ENCODE results near the gene RPSA.
"Not testable (repeated sequence)": the region's sequence is repeated elsewhere in the genome, so short reads cannot be mapped to it uniquely, and the experiment has no call there.

RPSA gene

DNA sequence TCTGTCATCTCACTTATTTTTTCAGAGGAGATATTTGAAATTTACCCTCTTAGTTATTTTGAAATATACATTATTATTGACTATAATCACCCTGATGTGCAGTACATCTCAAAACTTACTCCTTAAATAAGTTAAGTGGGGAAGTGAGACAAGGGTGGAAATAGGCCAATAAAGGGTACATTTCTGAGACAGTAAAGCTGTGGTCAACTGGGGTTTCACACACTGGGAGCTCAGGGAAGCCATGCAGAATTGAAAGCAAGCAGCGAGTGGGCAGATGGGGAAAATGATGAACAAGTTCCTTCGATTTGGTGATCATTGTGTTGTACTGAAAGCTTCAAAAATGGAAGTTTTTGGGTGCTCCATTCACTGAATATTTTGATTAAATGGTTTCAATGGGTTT, 39.4 kb downstream of the RPSA start:
- DNase-seq (ENCODE audit: low spot score), result no peak
- TF ChIP-seq, protein P1, sequence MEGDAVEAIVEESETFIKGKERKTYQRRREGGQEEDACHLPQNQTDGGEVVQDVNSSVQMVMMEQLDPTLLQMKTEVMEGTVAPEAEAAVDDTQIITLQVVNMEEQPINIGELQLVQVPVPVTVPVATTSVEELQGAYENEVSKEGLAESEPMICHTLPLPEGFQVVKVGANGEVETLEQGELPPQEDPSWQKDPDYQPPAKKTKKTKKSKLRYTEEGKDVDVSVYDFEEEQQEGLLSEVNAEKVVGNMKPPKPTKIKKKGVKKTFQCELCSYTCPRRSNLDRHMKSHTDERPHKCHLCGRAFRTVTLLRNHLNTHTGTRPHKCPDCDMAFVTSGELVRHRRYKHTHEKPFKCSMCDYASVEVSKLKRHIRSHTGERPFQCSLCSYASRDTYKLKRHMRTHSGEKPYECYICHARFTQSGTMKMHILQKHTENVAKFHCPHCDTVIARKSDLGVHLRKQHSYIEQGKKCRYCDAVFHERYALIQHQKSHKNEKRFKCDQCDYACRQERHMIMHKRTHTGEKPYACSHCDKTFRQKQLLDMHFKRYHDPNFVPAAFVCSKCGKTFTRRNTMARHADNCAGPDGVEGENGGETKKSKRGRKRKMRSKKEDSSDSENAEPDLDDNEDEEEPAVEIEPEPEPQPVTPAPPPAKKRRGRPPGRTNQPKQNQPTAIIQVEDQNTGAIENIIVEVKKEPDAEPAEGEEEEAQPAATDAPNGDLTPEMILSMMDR (IDR thresholded peaks at IDR 0.05; ENCODE audit: extremely low read depth, insufficient read depth, missing control alignments), result no peak
- in situ Hi-C loops (cut with MboI; ENCODE audit: low pct_unique_long_range_greater_than_20kb, low sequenced_read_pairs, unreplicated experiment), result no loop called here

DNA sequence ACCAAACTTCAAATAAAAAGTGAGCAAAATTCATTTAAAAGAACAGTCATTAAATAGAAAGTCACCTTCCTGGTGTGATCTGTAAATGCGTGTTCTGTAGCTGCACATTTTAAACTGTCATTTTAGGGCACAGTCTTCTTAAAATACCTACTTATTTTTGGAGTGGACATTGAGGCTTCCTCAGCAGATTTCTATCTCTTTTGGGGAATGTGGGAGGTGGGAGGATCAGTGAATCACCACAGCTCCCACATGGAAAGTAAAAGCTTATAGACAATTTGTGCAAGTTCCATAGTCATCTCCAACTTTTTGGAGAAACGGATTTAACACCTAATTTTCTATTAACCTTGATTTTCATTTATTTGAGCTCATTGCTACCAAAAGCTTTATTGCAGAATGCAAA, 39.9 kb downstream of the RPSA start:
- no peak for DNase-seq (ENCODE audit: low spot score)
- TF ChIP-seq, protein P1 (IDR thresholded peaks at IDR 0.05; ENCODE audit: extremely low read depth, insufficient read depth, missing control alignments), result no peak
- in situ Hi-C loops (cut with MboI; ENCODE audit: low pct_unique_long_range_greater_than_20kb, low sequenced_read_pairs, unreplicated experiment), result no loop called here

DNA sequence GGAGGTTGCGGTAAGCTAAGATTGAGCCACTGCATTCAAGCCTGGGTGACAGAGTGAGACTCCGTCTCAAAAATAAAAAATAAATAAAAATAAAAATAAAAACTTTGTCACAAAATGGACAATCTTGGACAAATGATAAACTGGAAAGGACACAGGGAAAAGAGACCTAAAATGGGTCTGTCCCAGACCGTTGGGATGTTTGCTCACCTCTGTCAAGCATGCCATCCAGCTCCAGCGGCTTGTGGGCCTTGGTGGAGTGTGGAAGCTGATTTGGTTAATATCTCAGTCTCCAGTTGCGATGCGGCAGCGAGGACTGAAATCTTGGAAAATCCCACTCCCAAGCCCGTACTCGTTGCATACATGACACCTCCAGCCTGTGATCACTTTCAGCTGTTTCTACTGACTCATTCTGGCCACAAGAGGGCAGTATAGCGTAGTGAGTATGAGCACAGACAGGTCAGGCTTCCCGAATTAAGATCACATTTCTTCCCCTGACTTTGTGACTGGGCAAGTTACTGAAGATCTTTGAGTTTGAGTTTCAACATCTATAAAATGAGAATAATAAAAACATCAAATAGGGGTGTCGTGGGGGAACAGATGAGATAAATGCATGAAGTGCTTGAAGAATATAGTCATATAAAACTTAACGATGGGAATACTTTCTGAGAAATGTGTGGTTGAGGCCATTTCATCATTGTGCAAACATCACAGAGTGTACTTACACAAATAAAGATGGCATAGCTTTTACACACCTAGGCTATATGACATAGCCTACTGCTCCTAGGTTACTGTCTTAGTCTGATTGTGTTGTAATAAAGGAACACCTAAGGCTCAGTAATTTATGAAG, 41.3 kb downstream of the RPSA start:
- in situ Hi-C loops (cut with MboI; ENCODE audit: low pct_unique_long_range_greater_than_20kb, low sequenced_read_pairs, unreplicated experiment), result no loop called here
- peak; percentile 80 for DNase-seq (ENCODE audit: low spot score)
- TF ChIP-seq, protein P1 (IDR thresholded peaks at IDR 0.05; ENCODE audit: extremely low read depth, insufficient read depth, missing control alignments), result peak; percentile 90

DNA sequence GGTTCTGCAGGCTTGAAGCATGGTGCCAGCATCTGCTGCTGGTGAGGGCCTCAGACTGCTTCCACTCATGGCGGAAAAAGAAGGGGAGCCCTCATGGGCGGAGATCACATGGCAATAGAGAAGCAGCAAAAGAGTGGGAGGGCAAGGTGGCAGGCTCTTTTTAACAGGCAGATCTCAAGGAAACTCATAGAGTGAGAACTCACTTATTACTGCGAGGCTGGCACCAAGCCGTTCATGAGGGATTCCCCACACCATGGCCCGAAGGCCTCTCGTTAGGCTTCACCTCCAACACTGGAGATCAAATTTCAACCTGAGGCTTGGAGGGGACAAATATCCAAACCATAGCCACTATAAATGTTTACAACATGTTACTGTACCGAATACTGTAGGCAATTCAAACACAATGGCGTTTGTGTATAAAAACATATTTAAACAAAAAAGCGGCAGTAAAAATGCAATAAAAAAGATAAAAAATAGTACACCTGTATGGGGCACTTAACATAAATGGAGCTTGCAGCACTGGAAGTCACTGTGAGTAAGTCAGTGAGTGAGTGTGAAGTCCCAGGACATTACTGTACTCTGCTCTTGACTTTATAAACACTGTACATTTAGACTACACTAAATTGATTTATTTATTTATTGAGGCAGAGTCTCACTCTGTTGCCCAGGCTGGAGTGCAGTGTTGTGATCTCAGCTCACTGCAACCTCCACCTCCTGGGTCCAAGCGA, 42.1 kb downstream of the RPSA start:
- TF ChIP-seq, protein P1 (IDR thresholded peaks at IDR 0.05; ENCODE audit: extremely low read depth, insufficient read depth, missing control alignments), result no peak
- no peak for DNase-seq (ENCODE audit: low spot score)
- in situ Hi-C loops (cut with MboI; ENCODE audit: low pct_unique_long_range_greater_than_20kb, low sequenced_read_pairs, unreplicated experiment), result no loop called here

DNA sequence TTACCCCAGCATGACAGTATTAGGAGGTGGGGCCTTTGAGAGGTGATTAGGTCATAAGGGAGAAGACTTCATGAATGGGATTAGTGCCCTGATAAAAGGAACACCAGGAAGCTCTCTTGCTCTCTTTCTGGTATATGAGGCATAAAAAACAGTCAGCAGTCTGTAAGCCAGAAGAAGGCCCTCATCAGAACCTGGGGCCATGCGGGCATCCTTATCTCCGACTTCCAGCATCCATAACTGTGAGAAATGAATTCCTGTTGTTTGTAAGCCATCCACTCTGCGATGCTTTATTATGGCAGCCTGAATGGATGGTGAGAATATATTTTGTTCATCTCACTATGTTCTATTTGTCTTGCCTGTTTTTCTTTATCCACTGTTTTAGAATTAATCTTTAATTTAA, 43.3 kb downstream of the RPSA start:
- in situ Hi-C loops (cut with MboI; ENCODE audit: low pct_unique_long_range_greater_than_20kb, low sequenced_read_pairs, unreplicated experiment), result no loop called here
- TF ChIP-seq, protein P1 (IDR thresholded peaks at IDR 0.05; ENCODE audit: extremely low read depth, insufficient read depth, missing control alignments), result no peak
- DNase-seq (ENCODE audit: low spot score), result no peak

DNA sequence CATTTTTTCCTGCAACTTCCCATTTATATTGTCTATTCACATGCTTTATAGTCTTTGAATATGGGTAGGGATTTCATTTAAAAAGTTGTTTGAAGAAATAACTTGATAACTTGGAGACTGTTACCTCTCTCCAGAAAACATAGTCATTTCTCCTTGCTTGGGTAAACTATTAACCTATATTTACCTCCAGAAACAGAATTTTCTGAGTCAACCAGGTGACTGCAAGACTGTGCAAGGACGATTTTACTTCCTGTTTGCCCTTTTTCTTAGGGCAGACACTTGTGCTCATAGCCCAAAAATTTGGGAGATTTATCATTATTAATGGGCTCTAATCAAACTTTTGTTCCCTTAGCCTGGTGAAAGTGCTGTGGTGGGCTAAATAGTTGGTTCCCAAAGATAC, 46.6 kb downstream of the RPSA start:
- in situ Hi-C loops (cut with MboI; ENCODE audit: low pct_unique_long_range_greater_than_20kb, low sequenced_read_pairs, unreplicated experiment), result no loop called here
- no peak for DNase-seq (ENCODE audit: low spot score)
- TF ChIP-seq, protein P1 (IDR thresholded peaks at IDR 0.05; ENCODE audit: extremely low read depth, insufficient read depth, missing control alignments), result no peak

DNA sequence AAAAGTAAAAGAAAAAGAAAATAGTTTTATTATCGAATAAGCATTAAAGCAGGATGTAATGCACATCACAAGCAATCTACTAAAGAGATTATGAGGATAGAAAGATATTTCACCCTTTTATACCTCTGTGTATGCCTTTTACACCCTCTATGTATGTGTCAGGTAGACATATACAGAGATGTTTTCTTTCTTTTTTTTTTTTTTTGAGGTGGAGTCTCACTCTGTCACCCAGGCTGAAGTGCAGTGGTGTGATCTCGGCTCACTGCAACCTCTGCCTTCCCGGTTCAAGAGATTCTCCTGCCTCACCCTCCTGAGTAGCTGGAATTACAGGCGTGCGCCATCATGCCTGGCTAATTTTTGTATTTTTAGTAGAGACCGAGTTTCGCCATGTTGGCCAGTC, 47.4 kb downstream of the RPSA start:
- in situ Hi-C loops (cut with MboI; ENCODE audit: low pct_unique_long_range_greater_than_20kb, low sequenced_read_pairs, unreplicated experiment); DNase-seq (ENCODE audit: low spot score): not testable (repeated sequence)

All from GM13977 (cell line).